Neural crest cell (in vitro differentiated cells): ENCODE data around the gene NHSL1. TPM values are rescaled to one million over a fixed set of nuclear protein-coding genes. Genes with fewer than 3 reads are reported as not detected.

ENCODE experiments used
- DNase-seq: peaks from one replicate; pipeline ENCODE4 v3.0.0; 2021; ENCODE audit warnings: low read depth, mixed read lengths, low spot score
- H3K27ac Mint-ChIP-seq: one replicate; pipeline ENCODE4 v1.8.0; 2021; ENCODE audit warnings: mild to moderate bottlenecking, mixed read lengths; ENCODE audit not compliant: unreplicated experiment
- H3K27me3 Mint-ChIP-seq: 2 replicates; pipeline ENCODE4 v1.8.0; 2021; ENCODE audit warnings: low read depth, mild to moderate bottlenecking, mixed read lengths
- H3K36me3 Mint-ChIP-seq: 2 replicates; pipeline ENCODE4 v1.8.0; 2021; ENCODE audit warnings: low read depth, mild to moderate bottlenecking, mixed read lengths
- H3K4me1 Mint-ChIP-seq: 2 replicates; pipeline ENCODE4 v1.8.0; 2021; ENCODE audit warnings: mixed read lengths
- H3K4me3 Mint-ChIP-seq: one replicate; pipeline ENCODE4 v1.8.0; 2021; ENCODE audit warnings: mild to moderate bottlenecking, mixed read lengths
- H3K9me3 Mint-ChIP-seq: 2 replicates; pipeline ENCODE4 v1.8.0; 2021; ENCODE audit warnings: mixed read lengths
- CTCF ChIP-seq: fragments of 200-600 bp; sonication (generic); conservative IDR thresholded peaks from 2 replicates; pipeline ENCODE4 v1.5.0; 2021; ENCODE audit warnings: antibody characterized with exemption, mild to moderate bottlenecking
- long read RNA-seq: library from polyadenylated mRNA; unstranded; transcript quantifications from one replicate; pipeline ENCODE4 v2.0.0, GENCODE V29; 2020
- total RNA-seq: library from RNA; stranded (reverse); gene quantifications from 2 replicates; pipeline ENCODE4 v1.2.1, GENCODE V29; 2021

Gene NHSL1
- 54.7 and 56.6 TPM in 2 replicates for total RNA-seq
- long read RNA-seq, partial matches to known transcripts: 11 of 25 reads
- long read RNA-seq, other reads (novel, unspliced or antisense): 13 of 25 reads

GRCh38 chr6:138499303-138500018 is at the start of gene NHSL1:
NHSL1 (minus strand) TSS chr6:138499494; CDS start chr6:138499290, 204 bp downstream.
- no peak for DNase-seq
- TF ChIP-seq CTCF: no peak
- Mint-ChIP-seq H3K9me3 (no peaks in the 10 kb centered on the region), H3K27ac (peak within 1 kb of the TSS; percentile 91), H3K27me3 (no peaks in the 10 kb centered on the region), H3K36me3 (peaks cover 2% of the 10 kb centered on the region), H3K4me1 (peaks cover 62% of the 10 kb centered on the region), H3K4me3 (peak within 1 kb of the TSS; percentile 87)

GRCh38 chr6:138546733-138547185 is 47.5 kb upstream of the NHSL1 start:
- H3K27ac Mint-ChIP-seq: peak overlapping the region; percentile 57

GRCh38 chr6:138545621-138545980 is 46.3 kb upstream of the NHSL1 start:
- Mint-ChIP-seq H3K4me3 (peak overlapping the region; percentile 65), H3K9me3 (no peaks in the 10 kb centered on the region), H3K36me3 (no peaks in the 10 kb centered on the region), H3K4me1 (peaks cover 60% of the 10 kb centered on the region), H3K27me3 (no peaks in the 10 kb centered on the region), H3K27ac (peak overlapping the region; percentile 68)
- DNase-seq: peak; percentile 48
- no peak for TF ChIP-seq CTCF

More at GRCh38 chr6:138546733-138547185, 47.5 kb upstream of the NHSL1 start:
- TF ChIP-seq CTCF: no peak
- H3K36me3 Mint-ChIP-seq: no peaks in the 10 kb centered on the region
- H3K27me3 Mint-ChIP-seq: no peaks in the 10 kb centered on the region
- H3K9me3 Mint-ChIP-seq: no peaks in the 10 kb centered on the region
- H3K4me1 Mint-ChIP-seq: peaks cover 56% of the 10 kb centered on the region
- peak overlapping the region; percentile 8 for H3K4me3 Mint-ChIP-seq
- DNase-seq: no peak

- Mint-ChIP-seq H3K4me3 (peak overlapping the region; percentile 73), H3K27me3 (no peaks in the 10 kb centered on the region), H3K27ac (peak overlapping the region; percentile 57), H3K4me1 (peaks cover 63% of the 10 kb centered on the region), H3K9me3 (no peaks in the 10 kb centered on the region), H3K36me3 (no peaks in the 10 kb centered on the region)
- no peak for DNase-seq
- no peak for TF ChIP-seq CTCF
Observed at GRCh38 chr6:138544501-138544900, 45.2 kb upstream of the NHSL1 start.

- H3K4me1 Mint-ChIP-seq: peaks cover 72% of the 10 kb centered on the region
Observed at GRCh38 chr6:138543657-138544056, 44.4 kb upstream of the NHSL1 start.

More at GRCh38 chr6:138543657-138544056, 44.4 kb upstream of the NHSL1 start:
- no peak overlapping the region for H3K27ac Mint-ChIP-seq
- peak overlapping the region; percentile 43 for H3K4me3 Mint-ChIP-seq
- TF ChIP-seq CTCF: no peak
- H3K27me3 Mint-ChIP-seq: no peaks in the 10 kb centered on the region
- DNase-seq: no peak
- H3K36me3 Mint-ChIP-seq: no peaks in the 10 kb centered on the region
- H3K9me3 Mint-ChIP-seq: no peaks in the 10 kb centered on the region
